Stimulated activated CD4-positive, alpha-beta T cell treated with anti-CD3 and anti-CD28 coated beads, Interleukin-12 subunit alpha, Interleukin-12 subunit beta, amount 100 ng/mL, for 4 hours (primary cell): Measurements from ENCODE around the gene ACSL3.
A peak's percentile ranks its signal among the peaks of the same experiment; 100 is the strongest.
"Not testable (repeated sequence)": the region's sequence is repeated elsewhere in the genome, so short reads cannot be mapped to it uniquely, and the experiment has no call there.

Experiments used
- DNase-seq: peaks from one replicate; pipeline ENCODE4 v3.0.0-alpha.2; 2020

Gene ACSL3

DNA sequence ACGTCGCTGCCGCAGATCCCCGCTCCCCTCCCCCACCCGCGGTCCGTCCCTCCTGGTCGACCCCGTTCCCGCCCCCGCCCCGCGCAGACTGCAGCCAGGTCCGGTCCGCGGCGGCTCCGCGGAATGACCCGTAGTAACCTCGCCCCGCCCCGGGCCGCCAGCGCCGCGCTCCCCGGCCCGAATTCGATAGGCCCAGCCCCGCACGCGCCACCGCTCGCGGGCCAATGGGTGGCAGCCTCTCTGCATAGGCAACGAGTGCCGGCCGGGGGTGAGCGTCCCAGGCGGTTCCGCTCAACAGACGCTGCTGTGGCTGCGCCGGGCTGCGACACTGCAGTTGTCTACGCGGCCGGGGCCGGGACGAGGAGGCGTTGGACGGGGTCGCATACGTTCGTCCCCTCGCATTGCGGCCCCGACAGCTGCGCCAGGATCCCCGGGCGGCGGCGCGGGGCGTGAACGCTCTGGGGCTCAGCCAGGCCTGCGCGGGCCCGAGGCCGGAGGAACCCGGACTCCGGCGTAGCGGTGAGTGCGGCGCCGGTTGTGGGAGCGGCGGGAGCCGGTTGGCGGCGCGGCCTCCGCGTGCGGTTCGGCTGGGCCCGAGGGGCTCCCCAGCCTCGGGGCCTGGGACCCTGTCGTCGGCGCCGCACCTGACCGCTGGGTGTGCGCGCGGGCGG lies at the start of gene ACSL3:
TSS of gene ACSL3 (plus strand) at position 297 of the 671 bp plus-strand sequence. CDS start 47,737 bp downstream, outside the sequence.
- DNase-seq, result peak; percentile 90

DNA sequence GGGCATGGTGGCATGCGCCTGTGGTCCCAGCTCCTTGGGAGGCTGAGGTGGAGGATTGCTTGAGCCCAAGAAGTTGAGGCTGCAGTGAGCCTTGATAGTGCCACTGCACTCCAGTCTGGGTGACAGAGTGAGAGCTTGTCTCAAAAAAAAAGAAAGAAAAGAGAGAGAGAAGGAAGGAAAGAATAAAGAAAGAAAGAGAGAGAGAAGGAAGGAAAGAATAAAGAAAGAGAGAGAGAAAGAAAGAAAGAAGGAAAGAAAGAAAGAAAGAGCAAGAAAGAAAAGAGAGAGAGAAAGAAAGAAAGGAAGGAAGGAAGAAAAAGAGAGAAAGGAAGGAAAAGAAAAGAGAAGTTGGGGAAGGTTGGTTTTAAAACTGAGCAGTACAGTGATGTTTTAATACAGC lies 49.0 kb upstream of the ACSL3 start:
- no peak for DNase-seq

DNA sequence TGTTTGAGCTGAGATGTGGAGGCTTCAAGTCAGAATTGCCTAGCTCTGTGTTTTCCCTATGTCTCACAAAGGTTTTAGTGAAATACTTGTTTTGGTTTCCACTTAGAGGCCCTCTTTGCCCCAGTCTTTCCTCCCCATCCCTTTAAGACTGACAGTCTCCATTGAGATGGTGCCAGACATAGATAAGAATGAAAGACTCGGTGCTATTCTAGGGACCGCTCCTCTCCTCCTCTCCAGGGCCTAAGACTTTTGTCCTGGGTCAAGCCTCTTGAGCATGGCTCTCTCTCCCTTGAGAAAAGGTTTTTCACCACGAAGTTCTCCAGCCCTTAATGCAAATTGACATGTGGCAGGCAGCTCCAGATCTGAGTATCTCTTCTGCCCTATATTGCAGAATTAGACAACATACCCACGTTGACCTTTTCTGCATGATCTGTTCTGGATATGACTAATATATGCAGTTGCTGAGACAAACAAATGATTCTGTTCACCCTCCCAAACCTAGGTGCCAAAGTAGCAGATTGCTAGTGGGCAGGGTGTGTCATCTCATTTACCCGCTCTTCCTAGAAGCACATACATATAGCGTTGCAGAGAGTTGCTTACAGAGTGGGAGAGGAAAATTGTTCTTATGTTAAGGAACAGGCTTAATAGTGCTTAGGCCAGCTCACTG lies 47.5 kb upstream of the ACSL3 start:
- no peak for DNase-seq

DNA sequence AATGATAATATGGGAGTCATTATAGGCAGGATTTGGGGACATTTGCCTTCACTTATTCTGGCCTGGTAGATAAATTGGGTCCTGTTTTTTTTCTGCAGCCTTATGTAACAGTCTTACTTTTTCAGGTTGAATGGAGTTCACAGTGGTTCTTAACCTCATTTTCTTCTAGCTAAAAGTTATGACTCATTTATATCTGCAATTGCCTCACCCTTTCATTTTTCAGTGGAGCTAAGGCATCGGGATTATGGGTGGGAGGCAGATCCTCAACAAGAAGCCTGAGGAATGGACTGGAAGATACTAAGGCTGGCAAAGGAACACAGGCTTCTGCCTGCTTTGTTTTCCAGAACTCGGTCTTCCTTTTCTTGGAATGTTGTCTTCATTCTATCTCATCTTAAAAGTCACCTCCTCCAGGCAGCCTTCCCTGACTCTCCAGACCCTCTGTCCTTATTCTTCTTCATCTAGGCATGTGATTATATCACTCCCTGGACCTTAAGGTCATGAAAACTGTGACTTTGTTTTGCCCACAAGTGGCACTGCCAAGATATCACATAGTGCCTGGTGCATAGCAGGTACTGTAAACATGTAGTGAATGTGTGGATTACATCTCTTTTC lies 41.0 kb upstream of the ACSL3 start:
- DNase-seq, result no peak

DNA sequence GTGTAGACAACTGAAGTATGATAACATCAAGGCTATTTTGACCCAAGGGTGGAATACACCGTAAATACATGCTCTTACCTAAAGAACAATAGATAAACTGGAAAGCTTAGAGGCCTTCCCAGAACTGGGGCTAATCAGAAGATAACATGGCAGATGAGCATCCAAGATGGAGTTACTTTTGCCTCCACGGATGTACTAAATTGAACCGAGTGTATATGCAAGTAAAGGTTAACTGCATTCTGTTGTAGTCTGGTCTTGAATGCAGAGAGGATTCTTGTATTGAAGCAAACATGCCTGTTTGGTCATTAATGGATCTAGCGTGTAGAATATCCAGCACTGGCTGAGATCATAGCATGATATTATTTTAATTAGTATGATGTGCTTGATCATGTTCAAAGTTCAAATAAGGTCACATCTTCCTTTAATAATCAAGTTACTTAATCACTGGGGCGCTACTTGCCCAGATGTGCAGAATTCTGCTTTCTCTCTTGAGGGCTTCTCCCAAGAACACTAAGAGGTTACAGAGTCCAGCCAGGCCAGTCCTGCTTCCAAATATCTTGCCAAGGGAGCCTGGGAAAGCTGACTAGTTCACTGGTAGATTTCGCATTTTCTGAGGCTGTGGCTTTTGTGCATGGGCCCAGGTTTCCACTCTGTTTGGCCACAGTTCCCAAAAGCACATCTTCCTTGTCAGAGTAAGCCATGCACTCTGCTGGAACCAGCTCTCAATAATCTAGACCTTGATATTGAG lies 37.5 kb upstream of the ACSL3 start:
- DNase-seq, result no peak

DNA sequence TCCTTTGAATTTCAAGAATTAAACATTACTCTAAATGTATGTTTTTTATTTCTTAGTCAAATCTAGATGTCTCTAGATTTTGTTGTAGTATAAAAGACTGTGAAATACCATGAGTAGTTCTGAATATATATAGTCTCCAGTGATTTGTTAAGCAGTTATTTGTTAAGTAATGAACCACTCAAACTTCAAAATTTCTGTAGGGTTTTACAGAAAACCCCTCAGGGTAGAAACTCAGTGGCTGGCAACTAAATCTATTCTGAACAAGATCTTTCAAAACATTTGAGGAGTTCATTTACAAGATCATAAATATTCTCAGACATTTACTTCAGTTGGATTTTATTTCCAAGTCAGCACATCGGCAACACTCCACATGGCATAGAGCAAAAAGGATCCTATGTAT lies 35.8 kb upstream of the ACSL3 start:
- DNase-seq, result no peak

DNA sequence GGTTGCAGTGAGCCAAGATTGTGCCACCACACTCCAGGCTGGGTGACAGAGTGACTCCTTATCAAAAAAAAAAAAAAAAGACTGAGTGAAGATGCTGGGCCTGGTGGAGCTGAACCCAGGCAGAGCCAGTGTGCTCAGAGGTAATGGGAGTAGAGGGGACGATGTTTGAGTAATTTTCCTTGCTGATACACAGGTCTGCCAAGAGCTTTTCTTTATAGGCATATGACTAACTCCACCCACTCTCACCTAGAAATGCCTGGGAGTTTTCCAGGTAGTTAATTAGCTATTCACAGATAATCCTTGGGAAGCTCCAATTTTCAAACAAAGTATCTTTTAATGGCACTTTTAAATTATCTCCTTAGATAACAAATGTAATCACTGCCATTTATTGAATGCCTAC lies 33.4 kb upstream of the ACSL3 start:
- no peak for DNase-seq

DNA sequence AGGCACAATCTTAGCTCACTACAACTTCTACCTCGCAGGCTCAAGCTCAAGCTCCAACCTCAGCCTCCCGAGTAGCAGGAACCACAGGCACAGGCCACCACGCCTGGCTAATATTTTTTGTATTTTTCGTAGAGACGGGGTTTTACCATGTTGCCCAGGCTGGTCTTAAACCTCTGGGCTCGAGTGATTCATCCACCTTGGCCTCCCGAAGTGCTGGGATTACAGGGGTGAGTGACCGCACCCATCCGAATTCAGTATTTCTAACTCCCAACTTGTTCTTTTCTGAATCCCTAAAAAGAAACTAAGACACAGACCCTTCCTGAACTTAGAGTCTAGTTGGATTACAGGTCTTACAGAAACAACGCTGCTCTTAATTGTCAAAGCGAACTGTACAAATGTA lies 32.3 kb upstream of the ACSL3 start:
- DNase-seq, result no peak

DNA sequence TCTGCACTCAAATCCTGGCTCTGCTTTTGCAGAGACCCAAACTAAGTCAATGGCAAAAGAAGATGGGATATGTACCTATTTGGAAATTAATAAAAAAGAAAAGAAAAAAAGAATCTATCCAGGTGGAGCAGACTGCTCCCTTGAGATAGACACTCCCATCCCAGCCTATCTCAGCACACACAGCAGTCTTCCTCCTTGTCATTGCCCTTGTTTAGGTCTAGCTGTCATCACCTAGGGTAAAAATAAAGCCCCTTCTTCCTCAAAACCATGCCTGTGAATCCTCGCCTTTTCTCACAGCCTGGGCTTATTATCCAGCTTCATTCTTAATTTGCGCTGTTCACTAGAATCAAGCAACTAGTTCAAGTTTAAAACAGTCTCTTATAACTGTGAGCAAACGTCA lies 30.7 kb upstream of the ACSL3 start:
- DNase-seq, result no peak

DNA sequence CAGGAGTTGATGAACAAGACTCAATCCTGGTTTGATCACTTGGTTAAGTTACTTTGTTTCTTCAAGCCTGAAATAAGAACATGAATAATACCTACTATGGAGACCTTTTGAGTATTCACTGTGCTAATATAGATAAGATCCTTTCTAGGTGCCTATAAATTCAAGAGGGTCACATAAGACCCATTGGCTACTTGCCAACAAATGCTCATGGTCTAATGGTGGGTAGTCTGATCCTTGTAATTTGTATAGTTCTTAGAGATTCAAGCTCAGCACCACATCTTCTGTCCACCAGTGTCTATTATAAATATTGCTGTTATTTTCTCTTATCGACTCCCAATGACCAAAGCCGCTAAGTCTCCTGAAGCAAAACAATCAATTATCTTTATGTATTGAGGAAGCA lies 27.4 kb upstream of the ACSL3 start:
- DNase-seq, result no peak

DNA sequence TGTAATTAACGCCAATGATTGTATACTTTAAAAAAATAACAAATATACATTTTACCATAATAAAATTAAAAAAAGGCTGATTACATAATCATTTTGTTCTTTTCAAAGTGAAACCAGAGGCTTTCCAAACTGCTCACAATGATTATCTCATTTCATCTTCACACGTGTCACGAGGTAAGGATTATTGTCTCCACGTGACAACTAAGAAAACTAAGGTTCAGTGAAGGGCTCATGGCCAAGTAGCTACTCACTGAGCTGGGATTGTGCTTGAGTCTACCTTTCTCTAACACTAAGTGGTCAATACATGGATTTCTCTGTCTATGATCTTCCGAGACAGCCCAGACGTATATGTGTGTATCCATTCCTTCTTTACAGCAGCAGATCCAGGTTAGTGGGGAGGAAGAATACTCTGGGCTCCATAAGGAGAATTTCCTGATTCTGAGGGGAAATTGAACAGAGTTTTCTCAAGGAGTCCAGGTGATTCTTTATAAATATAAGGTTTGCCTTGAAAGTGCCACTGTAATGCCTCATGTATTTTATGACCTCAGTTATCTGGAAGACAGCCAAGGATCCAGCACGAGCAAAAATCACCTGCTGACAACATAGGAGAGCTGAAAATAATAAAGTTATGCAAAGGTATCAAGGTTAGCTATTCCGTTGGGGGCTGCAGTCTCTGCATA lies 25.6 kb upstream of the ACSL3 start:
- DNase-seq, result no peak

DNA sequence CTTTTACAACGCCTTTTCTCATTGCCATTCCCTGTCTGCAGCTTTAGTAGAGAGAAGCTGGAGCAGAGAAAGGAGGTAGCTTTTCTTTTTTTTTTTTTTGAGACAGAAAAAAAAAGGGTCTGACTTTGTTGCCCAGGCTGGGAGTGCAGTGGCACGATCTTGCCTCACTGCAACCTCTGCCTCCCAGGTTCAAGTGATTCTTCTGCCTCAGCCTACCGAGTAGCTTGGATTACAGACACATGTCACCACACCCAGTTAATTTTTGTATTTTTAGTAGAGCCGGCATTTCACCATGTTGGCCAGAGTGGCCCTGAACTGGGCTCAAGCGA lies 25.0 kb upstream of the ACSL3 start:
- DNase-seq, result no peak

DNA sequence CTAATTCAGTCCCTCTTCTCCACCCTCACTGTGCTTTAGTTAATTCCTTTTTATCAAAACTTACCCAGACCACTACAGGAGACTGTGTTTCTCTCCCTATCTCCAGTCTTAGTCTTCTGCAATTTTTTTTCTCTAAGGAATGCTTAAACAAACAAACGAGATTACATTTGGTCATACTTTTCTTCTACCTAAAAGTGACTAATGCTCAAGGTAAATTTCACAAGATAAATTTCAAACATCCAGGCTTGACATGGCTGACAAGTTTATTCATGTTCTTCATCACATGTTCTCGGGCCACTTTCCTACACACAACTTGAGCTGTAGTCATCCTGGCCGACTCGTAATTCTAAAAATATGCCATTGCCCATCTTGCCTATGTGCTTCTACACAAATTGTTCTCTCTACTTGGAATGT lies 23.2 kb upstream of the ACSL3 start:
- DNase-seq, result no peak

DNA sequence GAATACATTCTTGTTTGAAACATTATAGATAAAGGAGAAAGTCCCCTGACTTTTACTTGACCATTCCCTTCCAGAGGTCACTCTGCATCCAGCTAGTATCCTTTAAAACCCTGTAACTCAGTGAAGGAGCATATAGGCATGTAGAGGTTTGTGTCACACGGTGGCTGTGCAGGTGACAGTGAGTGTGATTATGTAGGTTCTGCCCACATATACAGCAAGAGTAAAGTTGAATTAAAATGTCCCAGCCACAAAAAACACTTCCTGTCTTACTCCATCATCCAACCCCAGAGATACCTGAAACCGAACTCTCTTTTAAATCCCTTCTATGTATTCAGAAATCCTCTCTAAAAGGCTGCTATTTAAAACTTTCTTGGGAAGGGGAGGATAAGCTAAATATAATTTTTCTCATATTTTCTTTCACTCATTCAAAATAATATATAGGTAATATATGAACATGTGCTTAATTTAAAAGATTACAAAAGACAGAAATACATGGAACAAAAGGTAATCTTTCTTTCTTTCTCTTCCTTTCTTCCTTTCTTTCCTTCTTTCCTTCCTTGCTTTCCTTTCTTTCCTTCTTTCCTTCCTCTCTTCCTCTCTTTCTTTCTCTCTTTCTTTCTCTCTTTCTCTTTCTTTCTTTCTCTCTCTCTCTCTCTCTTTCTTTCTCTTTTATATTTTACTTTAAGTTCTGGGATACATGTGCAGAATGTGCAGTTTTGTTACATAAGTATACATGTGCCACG lies 20.6 kb upstream of the ACSL3 start:
- DNase-seq, result no peak

DNA sequence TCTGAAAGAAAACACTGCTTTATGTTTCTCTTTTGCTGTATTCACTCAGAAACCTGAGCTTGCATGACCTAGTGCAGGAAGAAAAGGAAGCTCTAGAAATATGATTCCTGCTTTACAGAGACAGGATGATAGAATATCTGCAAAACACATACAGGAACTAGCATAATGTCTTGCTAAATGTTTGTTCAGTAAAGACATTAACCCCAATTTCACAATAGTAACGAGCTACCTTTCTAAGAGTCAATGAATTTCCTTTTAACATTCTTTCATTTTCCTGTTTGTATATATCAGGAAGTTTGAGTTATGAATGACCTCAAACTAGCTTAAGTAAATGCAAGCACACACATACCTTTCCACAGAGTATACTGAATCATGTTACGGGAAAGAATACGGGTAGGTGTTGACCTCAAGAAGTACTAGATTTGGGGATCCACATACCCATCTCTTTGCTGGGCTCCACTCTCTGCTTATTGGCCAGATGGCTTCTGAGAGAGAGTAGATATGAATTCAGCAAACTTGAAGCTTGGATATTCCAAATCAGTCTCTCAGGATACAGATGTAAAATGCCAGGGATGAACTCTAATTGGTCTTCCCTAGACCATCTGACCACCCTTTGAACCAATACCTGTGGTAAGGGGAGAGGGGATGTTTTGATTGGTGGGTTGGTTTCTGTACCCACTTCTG lies 18.2 kb upstream of the ACSL3 start:
- no peak for DNase-seq

DNA sequence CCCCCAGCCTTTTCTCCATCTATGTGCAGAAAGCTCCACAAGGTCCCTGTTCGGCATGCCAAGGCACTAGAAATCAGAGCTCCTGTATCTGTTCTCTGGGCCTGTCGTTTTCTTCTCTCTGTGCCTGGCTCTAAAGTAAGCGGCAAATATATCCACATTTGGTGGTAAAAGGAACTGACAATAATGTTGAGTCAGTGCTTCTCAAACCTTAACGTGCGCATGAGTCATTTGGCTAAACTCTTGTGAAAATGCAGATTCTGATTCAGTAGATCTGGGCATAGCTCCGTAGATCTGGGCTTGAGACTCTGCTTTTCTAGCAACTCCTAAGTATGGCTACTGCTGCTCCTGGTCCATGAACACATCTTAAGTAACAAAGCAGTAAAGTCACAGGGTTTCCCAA lies 16.5 kb upstream of the ACSL3 start:
- no peak for DNase-seq

DNA sequence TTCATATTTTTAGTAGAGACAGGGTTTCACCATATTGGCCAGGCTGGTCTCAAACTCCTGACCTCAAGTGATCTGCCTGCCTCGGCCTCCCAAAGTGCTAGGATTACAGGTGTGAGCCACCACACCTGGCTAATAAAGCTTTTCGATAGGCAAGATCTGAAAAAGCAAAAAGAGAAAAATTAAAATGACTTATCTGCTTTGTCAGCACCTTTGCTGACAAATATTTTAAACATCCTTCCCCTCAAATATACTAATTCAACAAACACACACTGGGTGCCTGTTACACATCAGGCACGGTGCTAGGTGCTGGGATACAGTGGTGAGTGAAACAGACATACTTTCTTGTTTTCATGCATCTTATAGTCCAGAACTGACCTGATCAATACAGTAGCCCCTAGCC lies 15.5 kb upstream of the ACSL3 start:
- not testable (repeated sequence) for DNase-seq

DNA sequence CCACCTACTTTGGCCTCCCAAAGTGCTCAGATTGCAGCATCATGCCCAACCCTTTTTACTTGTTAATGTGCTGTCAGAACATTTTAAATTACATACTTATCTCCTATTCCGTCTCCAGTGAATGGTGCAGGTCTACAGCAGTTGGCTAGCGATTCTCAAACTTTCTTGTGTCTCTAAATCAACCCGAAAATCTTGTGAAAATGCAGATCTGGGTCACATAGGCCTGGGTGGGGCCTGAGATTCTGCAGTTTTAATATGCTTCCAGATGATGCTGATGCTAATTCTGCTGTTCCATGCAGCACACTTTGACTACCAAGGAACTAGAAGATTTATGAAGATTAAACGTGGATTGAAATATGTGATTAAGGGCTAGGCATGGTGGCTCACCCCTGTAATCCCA lies 14.8 kb upstream of the ACSL3 start:
- DNase-seq, result no peak

DNA sequence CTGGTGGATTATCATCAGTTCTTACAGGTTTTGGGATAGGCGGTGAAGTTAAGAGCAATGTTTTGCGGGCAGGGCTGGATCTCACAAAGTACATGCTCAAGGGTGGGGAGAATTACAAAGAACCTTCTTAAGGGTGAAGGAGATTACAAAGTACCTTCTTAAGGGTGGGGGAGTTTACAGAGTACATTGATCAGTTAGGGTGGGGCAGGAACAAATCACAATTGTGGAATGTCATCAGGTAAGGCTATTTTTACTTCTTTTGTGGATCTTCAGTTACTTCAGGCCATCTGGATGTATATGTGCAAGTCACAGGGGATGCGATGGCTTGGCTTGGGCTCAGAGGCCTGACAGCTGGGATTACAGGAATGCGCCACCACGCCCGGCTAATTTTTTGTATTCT lies 12.8 kb upstream of the ACSL3 start:
- DNase-seq, result not testable (repeated sequence)

DNA sequence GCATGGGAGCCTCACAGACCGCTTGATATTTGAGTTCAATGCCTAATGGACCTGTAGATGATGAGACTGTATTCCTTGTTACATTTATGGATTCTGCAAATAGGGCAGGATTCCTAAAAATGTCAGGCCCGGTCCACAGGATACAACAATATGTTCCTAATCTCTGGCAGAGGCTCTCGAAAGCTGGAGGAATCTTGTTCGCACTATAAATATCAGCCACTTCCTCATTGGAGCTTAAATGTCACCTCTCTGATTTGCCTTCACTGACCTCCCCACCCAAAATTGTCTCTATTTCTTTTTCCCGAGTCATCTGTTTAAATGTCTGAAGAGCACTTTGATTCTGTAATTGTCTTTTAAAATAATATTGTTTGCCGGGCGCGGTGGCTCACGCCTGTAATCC lies 12.0 kb upstream of the ACSL3 start:
- DNase-seq, result no peak

DNA sequence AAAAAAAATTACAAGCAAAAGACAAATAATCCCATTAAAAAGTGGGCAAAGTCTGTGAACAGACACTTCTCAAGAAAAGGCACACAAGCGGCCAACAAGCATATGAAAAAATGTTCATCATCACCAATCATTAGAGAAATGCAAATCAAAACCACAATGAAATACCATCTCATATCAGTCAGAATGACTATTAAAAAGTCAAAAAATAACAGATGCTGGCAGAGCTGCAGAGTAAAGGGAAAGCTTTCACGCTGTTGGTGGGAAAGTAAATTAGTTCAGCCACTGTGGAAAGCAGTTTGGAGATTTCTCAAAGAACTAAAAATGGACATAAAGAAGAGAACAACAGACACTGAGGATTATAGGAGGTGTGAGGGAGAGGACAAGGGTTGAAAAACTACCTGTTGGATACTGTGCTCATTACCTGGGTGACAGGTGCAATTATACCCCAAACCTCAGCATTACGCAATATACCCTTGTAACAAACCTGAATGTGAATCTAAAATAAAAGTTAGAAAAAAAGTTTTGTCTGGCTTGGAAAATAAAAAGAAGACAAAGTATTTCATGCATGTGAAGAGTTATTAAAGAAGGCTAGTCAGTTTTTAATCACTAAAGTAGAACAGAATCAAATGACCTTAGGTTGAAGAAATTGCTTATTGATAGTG lies 8.7 kb upstream of the ACSL3 start:
- DNase-seq, result no peak
